Measurements from ENCODE around the gene GRIA4.

The GRIA4 gene

GRCh38 chr11:105906517-105906916 is 296.6 kb downstream of the GRIA4 start:
- in situ Hi-C loops (cut with HindIII; ENCODE audit: low pct_ligation_motif_present, low sequenced_read_pairs) = no loop called here
- no peak overlapping the region for H3K4me3 ChIP-seq (ENCODE audit: low read depth, low read length)
- no peak overlapping the region for H3K27ac ChIP-seq
- TF ChIP-seq CTCF (IDR thresholded peaks at IDR 0.05; ENCODE audit: low read depth, low read length, missing control alignments) = no peak
- no peaks in the 10 kb centered on the region for H3K36me3 ChIP-seq (replicated peaks)
- DNase-seq = no peak
- H3K27me3 ChIP-seq (replicated peaks) = no peaks in the 10 kb centered on the region

GRCh38 chr11:105907319-105907718 is 297.4 kb downstream of the GRIA4 start:
- DNase-seq = no peak
- no peaks in the 10 kb centered on the region for H3K27me3 ChIP-seq (replicated peaks)
- H3K4me3 ChIP-seq (ENCODE audit: low read depth, low read length) = no peak overlapping the region
- H3K27ac ChIP-seq = no peak overlapping the region
- in situ Hi-C loops (cut with HindIII; ENCODE audit: low pct_ligation_motif_present, low sequenced_read_pairs) = no loop called here
- H3K36me3 ChIP-seq (replicated peaks) = no peaks in the 10 kb centered on the region
- TF ChIP-seq CTCF (IDR thresholded peaks at IDR 0.05; ENCODE audit: low read depth, low read length, missing control alignments) = no peak

- H3K27me3 ChIP-seq (replicated peaks) = no peaks in the 10 kb centered on the region
- no peak for TF ChIP-seq CTCF (IDR thresholded peaks at IDR 0.05; ENCODE audit: low read depth, low read length, missing control alignments)
- in situ Hi-C loops (cut with HindIII; ENCODE audit: low pct_ligation_motif_present, low sequenced_read_pairs) = no loop called here
- no peak overlapping the region for H3K27ac ChIP-seq
- DNase-seq = no peak
- no peaks in the 10 kb centered on the region for H3K36me3 ChIP-seq (replicated peaks)
- no peak overlapping the region for H3K4me3 ChIP-seq (ENCODE audit: low read depth, low read length)
Measured at GRCh38 chr11:105910095-105910715, 300.3 kb downstream of the GRIA4 start.

- Histone ChIP-seq H3K27me3 (replicated peaks) (no peaks in the 10 kb centered on the region), H3K27ac (no peak overlapping the region), H3K4me3 (ENCODE audit: low read depth, low read length) (no peak overlapping the region), H3K36me3 (replicated peaks) (no peaks in the 10 kb centered on the region)
- no peak for DNase-seq
- in situ Hi-C loops (cut with HindIII; ENCODE audit: low pct_ligation_motif_present, low sequenced_read_pairs) = no loop called here
- no peak for TF ChIP-seq CTCF (IDR thresholded peaks at IDR 0.05; ENCODE audit: low read depth, low read length, missing control alignments)
Measured at GRCh38 chr11:105911454-105911853, 301.6 kb downstream of the GRIA4 start.

- Histone ChIP-seq H3K36me3 (replicated peaks) (no peaks in the 10 kb centered on the region), H3K4me3 (ENCODE audit: low read depth, low read length) (no peak overlapping the region), H3K27ac (no peak overlapping the region), H3K27me3 (replicated peaks) (no peaks in the 10 kb centered on the region)
- no peak for TF ChIP-seq CTCF (IDR thresholded peaks at IDR 0.05; ENCODE audit: low read depth, low read length, missing control alignments)
- in situ Hi-C loops (cut with HindIII; ENCODE audit: low pct_ligation_motif_present, low sequenced_read_pairs) = no loop called here
- no peak for DNase-seq
Measured at GRCh38 chr11:105912666-105913065, 302.8 kb downstream of the GRIA4 start.

GRCh38 chr11:105915021-105915420 is 305.1 kb downstream of the GRIA4 start:
- no peak for TF ChIP-seq CTCF (IDR thresholded peaks at IDR 0.05; ENCODE audit: low read depth, low read length, missing control alignments)
- no peak overlapping the region for H3K4me3 ChIP-seq (ENCODE audit: low read depth, low read length)
- no peak for DNase-seq
- no peak overlapping the region for H3K27ac ChIP-seq
- H3K27me3 ChIP-seq (replicated peaks) = no peaks in the 10 kb centered on the region
- in situ Hi-C loops (cut with HindIII; ENCODE audit: low pct_ligation_motif_present, low sequenced_read_pairs) = no loop called here
- no peaks in the 10 kb centered on the region for H3K36me3 ChIP-seq (replicated peaks)
